Activated CD4-positive, alpha-beta T cell treated with anti-CD3 and anti-CD28 coated beads for 24 hours (primary cell): ENCODE results near the gene GTF2I.
"Not testable (repeated sequence)": the region's sequence is repeated elsewhere in the genome, so short reads cannot be mapped to it uniquely, and the experiment has no call there.

ENCODE experiments used
- DNase-seq, 2 donors: peaks; one replicate each; pipeline ENCODE4 v3.0.0-alpha.2; 2020; ENCODE audit warnings: low read depth in 2 of 2

The GTF2I gene

DNA sequence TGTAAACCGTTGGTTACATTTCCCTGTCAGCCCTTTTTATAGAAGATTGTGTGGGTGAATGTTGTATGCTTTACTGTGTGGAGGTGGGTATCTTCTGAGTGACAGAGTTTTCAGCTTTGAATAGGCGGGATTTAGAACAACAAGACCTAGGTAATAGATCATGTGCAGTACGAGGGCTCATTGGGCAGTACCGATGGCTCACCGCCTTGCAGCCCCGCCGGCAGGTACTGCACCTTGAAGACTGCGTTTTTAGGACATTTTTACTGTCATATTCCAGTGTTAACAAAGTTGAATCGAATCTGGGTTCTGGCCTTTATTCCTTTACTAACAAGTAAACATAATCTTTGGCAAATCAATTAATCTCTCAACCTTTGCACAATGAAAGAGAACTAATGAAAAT, 60.4 kb downstream of the GTF2I start:
- DNase-seq, result no peak

DNA sequence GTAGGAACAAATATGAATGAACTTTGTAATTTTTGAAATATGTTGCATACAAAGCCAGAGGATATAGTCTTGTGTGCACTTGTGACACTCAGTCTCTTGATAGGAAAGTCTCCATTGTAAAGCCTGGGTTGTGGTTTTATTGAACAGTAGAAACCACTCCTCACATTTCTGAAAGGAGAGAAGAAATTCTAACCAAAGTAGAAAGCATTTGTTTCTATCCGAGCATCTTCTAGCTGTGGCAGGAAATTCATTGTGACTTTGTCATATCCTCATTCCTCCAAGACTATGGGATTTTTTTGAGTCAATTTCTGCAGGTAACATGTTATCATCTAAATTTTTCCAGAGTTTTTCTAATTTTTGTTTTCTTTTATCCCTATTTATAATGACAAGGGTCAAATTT, 60.8 kb downstream of the GTF2I start:
- no peak for DNase-seq

DNA sequence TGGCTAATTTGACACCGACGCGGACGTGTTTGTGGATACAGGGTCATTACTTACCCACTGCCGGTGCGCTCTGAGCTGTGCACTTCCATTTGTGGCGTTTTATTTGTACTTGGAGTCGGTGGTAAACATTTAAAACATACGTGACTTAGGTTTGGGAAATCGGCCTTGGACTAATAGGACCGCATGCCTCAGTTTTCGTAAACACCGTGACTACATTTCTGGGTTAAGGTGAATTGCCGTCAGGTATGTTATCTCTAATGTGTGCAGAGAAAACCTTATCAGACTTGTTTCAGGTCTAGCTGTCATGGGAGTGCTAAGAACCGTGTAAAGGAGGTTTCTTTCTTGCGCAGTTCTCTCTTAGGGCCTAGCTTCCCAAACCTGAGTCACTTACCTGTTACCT, 64.6 kb downstream of the GTF2I start:
- no peak for DNase-seq

DNA sequence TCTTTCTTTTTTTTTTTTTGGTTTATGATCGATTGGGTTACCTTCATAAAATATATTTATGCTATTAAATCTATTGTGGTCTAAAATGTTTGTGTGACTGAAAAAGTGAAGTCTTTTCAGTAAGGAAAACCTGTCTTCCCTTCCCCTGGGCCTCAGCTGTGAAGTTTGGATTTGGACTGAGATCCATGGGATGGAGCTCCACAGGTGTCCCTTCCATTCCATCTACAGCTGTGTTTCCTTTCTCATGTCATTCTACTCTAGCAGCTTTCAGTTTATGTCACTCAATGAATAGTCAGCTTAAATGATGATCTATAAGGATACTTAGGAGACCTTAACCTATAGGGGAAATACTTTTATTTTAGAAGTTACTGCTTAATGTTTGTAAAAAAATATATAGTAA, 68.3 kb downstream of the GTF2I start:
- no peak for DNase-seq

DNA sequence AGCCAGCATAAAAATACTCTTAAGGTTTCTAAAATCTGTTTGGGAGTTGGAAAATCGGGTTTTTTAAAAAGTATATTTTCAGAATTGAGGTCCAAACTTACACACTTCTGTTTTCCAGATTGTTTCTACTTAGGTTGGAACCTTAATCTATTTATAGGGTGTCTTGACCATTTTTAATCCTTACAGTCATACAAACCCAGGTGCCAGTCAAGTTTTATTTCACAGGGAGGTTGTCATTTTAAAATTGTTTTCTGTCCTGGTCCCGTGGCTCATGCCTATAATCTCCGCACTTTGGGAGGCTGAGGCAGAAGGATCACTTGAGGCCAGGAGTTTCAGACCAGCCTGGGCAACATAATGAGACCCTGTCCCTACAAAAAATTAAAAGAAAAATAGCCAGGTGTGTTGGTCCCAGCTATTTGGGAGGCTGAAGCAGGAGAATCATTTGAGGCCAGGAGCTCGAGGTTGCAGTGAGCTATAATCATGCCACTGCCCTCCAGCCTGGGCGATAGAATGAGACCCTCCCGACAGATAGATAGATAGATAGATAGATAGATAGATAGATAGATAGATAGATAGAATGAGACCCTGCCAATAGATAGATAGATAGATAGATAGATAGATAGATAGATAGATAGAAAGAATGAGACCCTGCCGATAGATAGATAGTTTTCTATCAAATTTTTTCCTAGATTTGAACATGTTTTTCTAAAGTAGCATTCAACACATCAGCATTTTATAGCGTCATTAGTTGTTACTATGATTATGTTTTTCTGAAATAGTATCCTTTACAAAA, 69.0 kb downstream of the GTF2I start:
- DNase-seq, result no peak

DNA sequence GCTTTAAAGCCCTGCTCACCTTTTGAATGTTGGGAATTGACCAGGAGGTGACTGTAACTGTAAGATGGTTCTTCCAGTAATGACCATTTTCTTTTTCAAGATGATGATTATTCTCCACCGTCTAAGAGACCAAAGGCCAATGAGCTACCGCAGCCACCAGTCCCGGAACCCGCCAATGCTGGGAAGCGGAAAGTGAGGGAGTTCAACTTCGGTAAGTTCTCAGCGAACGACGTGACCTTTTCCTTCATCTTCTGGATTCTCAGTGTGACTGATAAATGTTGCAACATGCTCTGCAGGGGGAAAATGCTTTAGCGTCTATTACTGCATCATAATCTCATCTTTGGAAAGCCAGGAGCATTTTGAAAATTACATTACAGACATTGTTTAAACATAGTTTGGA, 71.2 kb downstream of the GTF2I start:
- DNase-seq, result not testable (repeated sequence)

DNA sequence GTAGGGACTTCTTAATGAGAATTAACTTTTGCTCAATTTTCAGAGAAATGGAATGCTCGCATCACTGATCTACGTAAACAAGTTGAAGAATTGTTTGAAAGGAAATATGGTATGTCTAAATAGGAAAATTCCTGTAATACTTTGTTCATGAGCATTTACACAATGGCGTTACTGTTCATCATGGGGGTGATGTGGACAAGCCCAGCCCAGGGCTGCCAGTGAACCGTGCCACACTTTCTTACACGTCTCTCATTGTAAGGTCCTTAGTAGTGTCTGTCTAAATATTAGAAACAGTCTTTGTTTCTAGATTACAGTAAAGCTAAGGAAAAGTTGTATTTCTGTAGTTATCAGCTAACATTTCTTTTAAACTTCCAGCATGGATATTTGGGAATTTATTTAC, 72.7 kb downstream of the GTF2I start:
- DNase-seq, result not testable (repeated sequence)

DNA sequence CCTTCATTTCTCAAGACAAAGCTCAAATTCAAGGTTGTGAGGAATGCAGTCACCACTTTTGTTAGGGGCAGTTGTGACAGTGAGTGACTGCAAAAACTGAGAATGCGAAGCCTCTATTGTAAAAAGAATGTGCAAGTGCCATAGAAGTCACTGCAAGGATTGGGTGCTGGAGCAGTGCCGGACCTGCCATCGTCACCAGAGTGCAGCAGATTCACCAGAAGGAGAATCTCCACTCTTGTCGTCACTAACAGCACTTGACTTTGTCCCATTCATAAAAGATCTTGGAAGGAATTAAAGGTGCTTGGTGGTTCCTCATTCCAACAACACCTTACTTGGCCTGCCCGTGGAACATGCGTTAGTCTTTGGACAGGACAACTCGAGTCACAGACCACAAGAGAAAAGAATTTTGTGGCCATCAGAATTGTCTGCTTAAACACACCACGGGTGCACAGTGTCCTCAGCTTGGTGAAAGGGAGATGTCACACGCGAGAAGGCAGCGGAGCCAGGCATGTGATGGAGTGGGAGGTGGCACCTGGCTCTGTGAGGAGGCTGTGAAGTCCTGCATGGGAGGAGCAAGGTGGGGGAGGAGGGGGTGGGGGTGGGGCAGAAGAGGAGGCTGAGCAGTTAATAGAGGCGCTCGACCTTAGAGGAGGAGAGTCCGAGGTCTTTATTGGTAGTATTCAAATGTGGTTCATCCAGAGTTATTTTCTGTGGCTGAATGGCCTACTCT, 82.6 kb downstream of the GTF2I start:
- not testable (repeated sequence) for DNase-seq

DNA sequence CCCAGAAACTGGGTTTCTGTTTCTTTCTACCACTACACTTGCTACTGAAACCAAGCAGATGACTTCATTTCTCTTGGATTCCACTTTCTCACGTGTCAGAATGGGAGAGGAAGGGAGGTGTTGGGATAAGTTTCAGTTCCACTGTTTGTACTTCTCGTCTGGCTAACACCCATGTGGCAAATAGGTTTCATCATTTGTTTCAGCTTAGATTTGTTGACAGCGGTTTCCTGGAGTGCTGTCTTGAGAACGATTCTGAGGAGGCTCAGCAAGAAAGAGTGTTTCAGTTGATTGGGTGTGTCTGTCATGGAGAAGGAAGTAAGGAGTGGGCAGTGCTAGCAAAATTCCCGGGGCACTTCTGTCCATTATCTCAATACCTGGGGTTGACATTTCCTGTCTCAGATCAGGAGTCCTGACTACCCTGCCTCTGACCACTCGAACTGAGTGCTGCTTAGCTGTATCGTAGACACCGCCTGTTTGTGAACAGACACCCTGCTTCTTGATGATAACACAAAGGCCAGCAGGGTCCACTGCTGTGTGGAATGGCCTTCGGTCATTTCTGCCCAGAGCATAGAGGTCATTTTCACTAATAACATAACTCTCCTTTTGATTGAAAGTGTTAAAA, 86.5 kb downstream of the GTF2I start:
- DNase-seq, result not testable (repeated sequence)

DNA sequence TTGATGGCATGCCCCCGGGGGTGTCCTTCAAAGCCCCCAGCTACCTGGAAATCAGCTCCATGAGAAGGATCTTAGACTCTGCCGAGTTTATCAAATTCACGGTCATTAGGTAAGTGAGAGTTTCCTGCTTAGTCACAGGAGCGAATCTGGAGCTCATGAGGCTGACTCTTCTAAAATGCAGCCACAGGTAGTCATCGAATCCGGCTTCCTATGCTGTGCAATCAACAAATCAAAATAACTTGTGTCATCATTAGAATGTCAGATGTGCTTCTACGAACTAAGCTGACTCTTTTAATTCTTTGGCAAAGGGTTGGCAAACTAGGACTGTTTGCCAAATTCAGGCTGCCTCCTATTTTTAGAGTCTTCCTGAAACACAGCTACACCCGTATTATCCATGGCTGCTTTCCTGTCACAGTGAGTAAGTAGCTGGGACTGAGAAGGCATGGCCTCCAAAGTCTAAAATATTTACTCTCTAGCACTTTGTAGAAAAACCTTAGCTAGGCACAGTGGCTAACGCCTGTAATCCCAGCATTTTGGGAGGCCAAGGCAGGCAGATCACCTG, 96.5 kb downstream of the GTF2I start:
- DNase-seq, result not testable (repeated sequence)

DNA sequence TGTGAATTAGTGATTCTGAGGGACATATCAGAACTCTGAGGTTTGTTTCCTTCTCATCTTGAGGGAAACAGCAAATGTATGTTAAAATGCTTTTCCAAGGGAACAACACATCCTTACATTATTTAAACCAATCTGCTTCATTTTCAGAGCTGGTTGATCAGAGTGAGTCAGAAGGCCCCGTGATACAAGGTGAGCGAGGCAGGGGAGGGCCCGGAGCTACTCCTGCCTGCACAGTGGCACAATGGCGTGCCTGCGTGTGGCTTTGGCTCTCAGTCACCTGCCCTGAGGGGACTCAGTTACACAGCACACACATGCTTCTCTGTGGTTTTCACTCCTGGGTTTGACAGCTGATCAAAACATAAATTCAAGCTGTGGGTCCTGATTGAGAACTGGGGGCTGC, 99.2 kb downstream of the GTF2I start:
- not testable (repeated sequence) for DNase-seq

DNA sequence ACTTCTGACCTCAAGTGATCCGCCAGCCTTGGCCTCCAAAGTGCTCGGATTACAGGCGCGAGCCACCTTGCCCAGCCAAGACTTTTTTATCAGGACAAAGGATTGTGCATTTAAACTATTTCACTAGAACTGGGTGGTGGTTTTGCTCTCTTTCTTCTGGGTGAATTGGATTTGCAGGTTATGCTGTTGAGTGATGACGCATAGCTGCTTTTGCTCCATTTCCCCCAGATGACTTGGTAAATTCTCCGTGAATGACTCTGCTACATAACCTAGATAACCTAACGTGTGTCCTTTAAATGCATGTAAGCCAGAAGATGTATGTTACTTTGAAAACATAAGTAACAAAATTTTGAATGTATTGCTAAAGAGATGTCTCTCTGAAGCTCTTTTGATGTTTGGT, 100.8 kb downstream of the GTF2I start:
- not testable (repeated sequence) for DNase-seq

DNA sequence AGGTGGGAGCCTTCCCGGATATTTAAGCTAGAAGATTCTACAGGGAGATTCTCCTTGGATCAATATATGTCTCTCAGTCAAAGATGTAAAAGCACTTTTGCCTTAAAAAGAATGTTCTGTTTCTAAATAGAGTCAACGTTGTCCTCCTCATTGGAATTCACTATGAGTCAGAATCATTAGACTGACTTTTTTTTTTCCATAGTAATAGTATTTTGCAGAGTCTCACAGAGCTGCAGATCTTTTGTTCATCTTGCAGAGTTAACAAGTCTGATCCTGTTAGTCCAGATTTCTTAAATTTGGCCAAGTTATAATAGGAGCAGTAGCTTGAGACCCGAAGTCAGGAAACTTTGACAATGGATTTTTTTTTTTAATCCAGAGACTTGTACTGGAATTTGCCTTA, 101.5 kb downstream of the GTF2I start:
- not testable (repeated sequence) for DNase-seq

DNA sequence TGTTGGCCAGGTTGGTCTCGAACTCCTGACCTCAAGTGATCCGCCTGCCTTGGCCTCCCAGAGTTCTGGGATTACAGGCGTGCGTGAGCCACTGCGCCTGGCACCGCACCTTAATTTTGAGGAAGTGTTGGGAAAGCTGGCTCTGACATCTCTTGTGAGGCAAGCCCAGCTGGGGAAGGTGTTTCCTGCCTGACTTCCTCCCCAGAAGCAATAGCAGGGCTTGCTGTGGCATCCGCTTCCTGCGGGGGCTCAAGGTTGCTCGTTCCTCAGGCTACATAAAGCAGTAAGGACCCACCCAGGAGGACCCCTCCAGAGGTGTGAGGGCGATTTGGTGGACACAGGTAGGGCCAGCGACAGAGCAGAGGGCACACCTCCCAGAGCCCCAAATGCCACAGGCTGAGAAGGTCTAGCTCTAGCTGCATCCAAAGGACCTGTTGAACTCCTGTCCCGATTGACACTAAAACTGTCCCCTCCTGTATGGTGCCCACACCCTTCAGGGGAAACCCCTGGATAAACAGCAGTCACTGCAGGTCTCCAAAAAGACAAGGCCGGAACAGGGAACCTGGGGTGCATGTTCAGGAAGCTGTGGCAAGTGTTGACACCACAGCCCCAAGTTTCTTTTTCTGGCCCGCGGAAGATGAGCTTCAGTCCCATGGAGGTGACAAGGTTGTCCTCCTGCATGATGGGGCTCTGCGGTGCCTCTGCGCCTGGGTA, 107.8 kb downstream of the GTF2I start:
- not testable (repeated sequence) for DNase-seq

DNA sequence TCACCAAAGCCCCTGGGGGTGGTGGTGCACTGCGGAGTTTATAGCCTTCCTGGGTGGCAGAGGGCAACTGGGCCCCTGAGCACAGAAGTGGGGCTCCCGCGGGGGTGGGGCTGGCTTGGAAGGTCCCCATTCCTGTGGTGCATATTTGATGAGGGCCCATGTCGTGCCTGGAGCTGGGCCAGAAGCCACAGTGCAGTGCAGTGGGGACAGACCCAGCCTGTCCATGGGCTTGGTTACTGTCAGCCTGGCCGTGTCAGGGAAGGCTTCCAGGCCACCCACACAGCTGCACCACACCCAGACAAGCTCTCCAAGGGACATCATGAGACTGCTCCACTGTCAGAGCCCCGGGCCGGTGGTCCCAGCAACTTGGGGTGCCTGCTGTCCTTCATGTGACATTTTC, 109.0 kb downstream of the GTF2I start:
- not testable (repeated sequence) for DNase-seq

DNA sequence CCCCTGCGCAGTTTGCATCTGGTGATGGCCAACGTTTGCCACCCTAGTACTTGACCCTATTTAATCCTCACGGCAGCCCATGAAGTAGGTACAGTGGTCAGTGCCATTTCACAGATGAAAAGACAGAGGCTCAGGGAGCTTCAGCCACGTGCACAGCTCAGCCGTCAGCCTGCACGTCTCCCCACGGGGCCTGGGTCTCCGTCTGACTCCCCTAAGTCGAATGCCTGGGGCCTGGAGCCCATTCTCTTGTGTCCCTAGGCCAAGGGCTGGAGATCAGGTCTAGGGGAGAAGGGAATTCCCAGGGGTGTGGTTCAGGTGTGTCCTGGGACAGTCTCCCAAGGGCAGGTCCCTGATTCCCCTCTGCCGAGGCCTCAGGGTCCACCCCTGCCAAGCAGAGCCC, 109.5 kb downstream of the GTF2I start:
- not testable (repeated sequence) for DNase-seq

DNA sequence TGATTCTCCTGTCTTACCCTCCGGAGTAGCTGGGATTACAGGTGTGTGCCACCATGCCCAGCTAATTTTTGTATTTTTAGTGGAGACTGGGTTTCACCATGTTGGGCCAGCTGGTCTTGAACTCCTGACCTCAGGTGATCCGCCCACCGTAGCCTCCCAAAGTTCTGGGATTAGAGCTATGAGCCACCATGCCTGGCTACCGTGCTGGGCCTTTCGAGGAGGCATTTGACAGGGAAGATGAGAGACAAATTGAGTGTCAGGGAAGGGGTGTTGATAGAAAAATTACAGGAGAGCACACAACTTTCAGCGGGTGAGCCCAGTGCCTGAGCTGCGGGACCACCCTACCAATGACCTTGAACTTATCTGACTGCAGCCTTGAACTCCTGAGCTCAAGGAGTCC, 112.5 kb downstream of the GTF2I start:
- not testable (repeated sequence) for DNase-seq

DNA sequence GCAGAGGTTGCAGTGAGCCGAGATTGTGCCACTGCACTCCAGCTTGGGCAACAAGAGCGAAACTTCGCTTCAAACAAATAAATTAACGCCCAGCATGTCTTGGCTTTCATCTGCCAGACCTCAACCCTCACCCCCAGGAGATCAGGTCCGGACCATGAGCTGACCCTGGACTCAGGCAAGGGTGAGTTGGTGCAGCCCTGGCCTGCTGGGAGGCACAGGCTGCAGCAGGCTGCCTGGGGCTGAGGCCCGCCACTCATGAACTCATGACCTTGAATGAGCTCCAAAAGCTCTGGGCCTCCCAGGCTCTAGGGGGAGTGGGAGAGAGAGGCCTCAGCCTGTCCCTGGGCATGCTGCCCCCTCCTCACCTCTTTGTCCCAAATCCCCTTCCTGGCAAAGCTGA, 114.6 kb downstream of the GTF2I start:
- DNase-seq, result not testable (repeated sequence)

DNA sequence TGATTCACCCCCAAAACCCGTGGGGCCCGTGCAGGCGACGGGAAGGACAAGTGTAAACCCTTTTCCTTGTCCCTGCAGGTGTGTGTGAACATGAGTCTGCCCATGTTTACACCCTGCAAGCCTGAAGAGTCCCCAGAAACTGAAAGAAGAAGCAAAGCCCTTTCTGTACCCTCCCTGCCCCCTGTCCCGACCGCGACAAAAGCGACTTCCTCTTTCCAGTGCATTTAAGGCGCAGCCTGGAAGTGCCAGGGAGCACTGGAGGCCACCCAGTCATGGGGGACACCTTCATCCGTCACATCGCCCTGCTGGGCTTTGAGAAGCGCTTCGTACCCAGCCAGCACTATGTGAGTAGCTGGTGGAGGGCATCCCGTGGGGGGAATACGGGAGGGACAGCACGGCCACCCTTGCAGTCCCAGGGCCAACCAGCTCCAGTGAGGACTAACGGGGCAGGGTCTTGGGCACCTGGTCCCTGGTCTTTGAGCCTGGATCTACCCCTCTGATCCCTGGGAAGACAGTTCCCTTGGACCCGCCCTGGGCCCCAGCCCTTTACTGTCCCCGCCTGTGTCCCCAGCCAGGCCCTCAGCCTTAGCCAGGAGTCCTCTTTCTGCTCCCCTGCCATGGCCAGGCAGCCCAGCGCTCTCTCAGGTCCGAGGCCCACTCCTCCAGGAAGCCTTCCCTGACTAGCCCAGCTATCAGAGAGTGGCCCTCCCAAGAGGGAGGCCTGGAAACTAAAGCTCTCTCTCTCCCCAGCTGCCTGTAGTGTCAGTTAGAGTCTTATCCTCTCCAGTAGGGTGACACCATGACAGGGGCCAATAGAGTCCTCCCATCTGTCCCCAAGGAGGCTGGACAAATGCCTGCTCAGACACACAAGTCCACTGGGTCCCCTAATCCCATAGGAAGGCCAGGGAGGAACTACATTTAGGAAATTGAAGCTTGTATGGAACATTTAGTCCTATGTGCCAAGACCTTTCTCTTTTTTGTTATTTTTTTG, 116.5 kb downstream of the GTF2I start, which contains the start of gene NCF1:
NCF1 (plus strand) TSS at position 252 of the 991 bp plus-strand sequence; CDS start at position 273, 21 bp downstream.
- not testable (repeated sequence) for DNase-seq

DNA sequence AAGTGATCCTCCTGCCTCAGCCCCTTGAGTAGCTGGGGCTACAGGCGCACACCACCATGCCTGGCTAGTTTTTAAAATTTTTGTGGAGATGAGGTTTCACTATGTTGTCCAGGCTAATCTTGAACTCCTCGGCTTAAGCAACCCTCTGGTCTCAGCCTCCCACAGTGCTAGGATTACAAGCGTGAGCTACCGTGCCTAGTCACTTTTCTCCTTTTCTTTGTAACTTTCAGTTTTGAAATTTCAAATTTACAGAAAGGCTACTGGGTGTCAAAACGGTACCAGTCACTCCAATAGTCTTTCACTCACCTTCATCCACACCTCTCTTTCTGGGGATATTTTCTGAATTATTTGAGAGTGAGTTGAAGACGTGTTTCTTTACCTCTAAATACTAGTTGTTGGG, 117.6 kb downstream of the GTF2I start:
- not testable (repeated sequence) for DNase-seq
